ENCODE data around the gene GPAM. TPM values are rescaled to one million over a fixed set of nuclear protein-coding genes. Genes with fewer than 3 reads are reported as not detected.

The GPAM gene
- total and polyA plus RNA-seq, 9 of the 15 experiments (the other 6 are each of a cell fraction or from before 2014, with no cell fraction given): 3.5 to 7.5 (median 5.5) TPM

GRCh38 chr10:112208997-112209396, 25.4 kb upstream of the GPAM start:
- 4% methylated on average over 5 of the region's 6 CpGs for WGBS (ENCODE audit: insufficient coverage, low coverage, missing lambda C conversion rate)
- CTCF ChIA-PET (ENCODE audit: low intra/inter-chr PET ratio): no interaction called here
- no peaks in the 10 kb centered on the region for H3K4me1 ChIP-seq (replicated peaks in 1 of 2; ENCODE audit: control insufficient read depth in 2 of 2, insufficient read depth in 2 of 2, low read length in 2 of 2)
- TF ChIP-seq SLC30A9 (CRISPR knock-in tag; IDR thresholded peaks at IDR 0.05): no peak
- TF ChIP-seq, protein P1, sequence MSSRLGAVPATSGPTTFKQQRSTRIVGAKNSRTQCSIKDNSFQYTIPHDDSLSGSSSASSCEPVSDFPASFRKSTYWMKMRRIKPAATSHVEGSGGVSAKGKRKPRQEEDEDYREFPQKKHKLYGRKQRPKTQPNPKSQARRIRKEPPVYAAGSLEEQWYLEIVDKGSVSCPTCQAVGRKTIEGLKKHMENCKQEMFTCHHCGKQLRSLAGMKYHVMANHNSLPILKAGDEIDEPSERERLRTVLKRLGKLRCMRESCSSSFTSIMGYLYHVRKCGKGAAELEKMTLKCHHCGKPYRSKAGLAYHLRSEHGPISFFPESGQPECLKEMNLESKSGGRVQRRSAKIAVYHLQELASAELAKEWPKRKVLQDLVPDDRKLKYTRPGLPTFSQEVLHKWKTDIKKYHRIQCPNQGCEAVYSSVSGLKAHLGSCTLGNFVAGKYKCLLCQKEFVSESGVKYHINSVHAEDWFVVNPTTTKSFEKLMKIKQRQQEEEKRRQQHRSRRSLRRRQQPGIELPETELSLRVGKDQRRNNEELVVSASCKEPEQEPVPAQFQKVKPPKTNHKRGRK (tag; IDR thresholded peaks at IDR 0.05): no peak
- TF ChIP-seq TAL1 (IDR thresholded peaks at IDR 0.05): no peak
- TF ChIP-seq FOXM1 (IDR thresholded peaks at IDR 0.05; ENCODE audit: low read depth): no peak
- TF ChIP-seq FOXM1 (CRISPR knock-in tag; IDR thresholded peaks at IDR 0.05; ENCODE audit: low read depth): no peak
- TF ChIP-seq ZNF76 (CRISPR knock-in tag; IDR thresholded peaks at IDR 0.05; ENCODE audit: borderline replicate concordance): no peak
- no peak for TF ChIP-seq PBX2 (CRISPR knock-in tag; IDR thresholded peaks at IDR 0.05; ENCODE audit: low read depth)
- no peak for TF ChIP-seq PBX2 (tag; conservative IDR thresholded peaks at IDR 0.05; ENCODE audit: low read depth)
- no peak for TF ChIP-seq MEF2D (tag; conservative IDR thresholded peaks at IDR 0.05; ENCODE audit: low read depth)
- no peak for TF ChIP-seq ZNF212 (CRISPR knock-in tag; IDR thresholded peaks at IDR 0.05)
- TF ChIP-seq ZNF408 (CRISPR knock-in tag; IDR thresholded peaks at IDR 0.05; ENCODE audit: low read depth): no peak
- no peak for TF ChIP-seq CREB1 (IDR thresholded peaks at IDR 0.05)
- no peak for TF ChIP-seq CREB1 (CRISPR knock-in tag; IDR thresholded peaks at IDR 0.05)
- TF ChIP-seq, protein P2, sequence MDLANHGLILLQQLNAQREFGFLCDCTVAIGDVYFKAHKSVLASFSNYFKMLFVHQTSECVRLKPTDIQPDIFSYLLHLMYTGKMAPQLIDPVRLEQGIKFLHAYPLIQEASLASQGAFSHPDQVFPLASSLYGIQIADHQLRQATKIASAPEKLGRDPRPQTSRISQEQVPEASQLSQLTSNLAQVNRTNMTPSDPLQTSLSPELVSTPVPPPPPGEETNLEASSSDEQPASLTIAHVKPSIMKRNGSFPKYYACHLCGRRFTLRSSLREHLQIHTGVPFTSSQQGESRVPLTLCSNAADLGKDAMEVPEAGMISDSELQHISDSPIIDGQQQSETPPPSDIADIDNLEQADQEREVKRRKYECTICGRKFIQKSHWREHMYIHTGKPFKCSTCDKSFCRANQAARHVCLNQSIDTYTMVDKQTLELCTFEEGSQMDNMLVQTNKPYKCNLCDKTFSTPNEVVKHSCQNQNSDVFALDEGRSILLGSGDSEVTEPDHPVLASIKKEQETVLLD (IDR thresholded peaks at IDR 0.05): no peak
- TF ChIP-seq HNRNPL (IDR thresholded peaks at IDR 0.05; ENCODE audit: low read depth, low read length): no peak
- no peak for TF ChIP-seq YY1 (IDR thresholded peaks at IDR 0.05; ENCODE audit: borderline replicate concordance in 1 of 3, control insufficient read depth in 1 of 3, extremely low read depth in 1 of 3, insufficient read depth in 3 of 3, insufficient read length in 1 of 3, insufficient replicate concordance in 2 of 3, low read depth in 1 of 3, low read length in 2 of 3)
- TF ChIP-seq ZNF384 (IDR thresholded peaks at IDR 0.05; ENCODE audit: low read depth, low read length): no peak
- TF ChIP-seq KDM1A (IDR thresholded peaks at IDR 0.05): no peak
- TF ChIP-seq HDAC2 (IDR thresholded peaks at IDR 0.05): no peak

More at GRCh38 chr10:112208997-112209396, 25.4 kb upstream of the GPAM start:
- no peak overlapping the region for H2AFZ ChIP-seq (ENCODE audit: low read depth, low read length)
- H3K27me3 ChIP-seq (ENCODE audit: control insufficient read depth in 2 of 2, insufficient read depth in 2 of 2, low read length in 2 of 2): peaks cover 0 to 33% of the 10 kb centered on the region in 2 experiments; a peak in 4 of 5 replicates
- H4K20me1 ChIP-seq (replicated peaks; ENCODE audit: control insufficient read depth, insufficient read depth, low read length): no peaks in the 10 kb centered on the region
- FAIRE-seq: no peak
- BruUV-seq (replicated peaks): no TSS peak
- in situ Hi-C loops (cut with MboI) (no loop called here), intact Hi-C loops (cut with micrococcal nuclease) (no loop called here)
- no peak for DNase-seq (ENCODE audit: extremely low read depth in 1 of 4, low spot score in 3 of 4)
- no peaks in the 10 kb centered on the region for H3K9me1 ChIP-seq (ENCODE audit: control insufficient read depth, insufficient read depth, low read length)
- H3K36me3 ChIP-seq (ENCODE audit: control insufficient read depth, insufficient read depth, low read length): no peaks in the 10 kb centered on the region
- POLR2A ChIA-PET: interaction anchor here (0.6 kb wide), 1 partner anchor 216 kb away, joined by 4 read pairs; no protein-coding TSS in a partner anchor
- no peak for ATAC-seq
- H3K9ac ChIP-seq (ENCODE audit: insufficient read depth in 1 of 2, low read depth in 2 of 2, low read length in 2 of 2): no peak overlapping the region
- H3K4me2 ChIP-seq (ENCODE audit: insufficient read depth, low read length): no peak overlapping the region
- H3K4me3 ChIP-seq: no peak overlapping the region
- no peak overlapping the region for H3K27ac ChIP-seq (ENCODE audit: extremely low read depth, low read depth, low read length)
- no peaks in the 10 kb centered on the region for H3K9me3 ChIP-seq (replicated peaks; ENCODE audit: control insufficient read depth, insufficient read depth, low read depth, low read length)
- no peaks in the 10 kb centered on the region for H3K79me2 ChIP-seq (ENCODE audit: control insufficient read depth, insufficient read depth, low read length)

Data from K562 (cell line).